DMS153 (cell line): ENCODE data around the gene SLC39A11.
A peak's percentile ranks its signal among the peaks of the same experiment; 100 is the strongest.
"Not testable (repeated sequence)": the region's sequence is repeated elsewhere in the genome, so short reads cannot be mapped to it uniquely, and the experiment has no call there.

Experiments used
- DNase-seq: peaks from one replicate; lab custom pipeline; 2025; lab: John Stamatoyannopoulos, UW

The SLC39A11 gene

DNA sequence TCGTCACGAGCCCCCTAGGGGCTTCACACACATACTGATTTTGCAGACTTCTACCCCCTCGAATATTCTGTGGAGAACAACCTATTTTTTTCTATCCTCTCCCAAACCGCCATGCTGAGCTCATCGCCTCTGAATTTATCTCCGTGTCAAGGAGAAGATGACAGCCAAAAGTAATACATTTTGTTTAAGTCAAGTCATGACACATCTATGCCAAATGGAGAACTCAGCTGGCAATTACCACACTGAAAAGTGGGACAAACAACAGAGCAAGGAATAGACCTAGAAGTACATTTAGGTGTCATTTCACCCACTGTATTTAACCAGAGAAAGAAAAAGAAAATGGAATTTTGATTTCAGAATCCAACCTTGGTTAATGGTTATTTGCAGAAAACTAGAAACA is 260.2 kb downstream of the SLC39A11 start:
- no peak for DNase-seq

DNA sequence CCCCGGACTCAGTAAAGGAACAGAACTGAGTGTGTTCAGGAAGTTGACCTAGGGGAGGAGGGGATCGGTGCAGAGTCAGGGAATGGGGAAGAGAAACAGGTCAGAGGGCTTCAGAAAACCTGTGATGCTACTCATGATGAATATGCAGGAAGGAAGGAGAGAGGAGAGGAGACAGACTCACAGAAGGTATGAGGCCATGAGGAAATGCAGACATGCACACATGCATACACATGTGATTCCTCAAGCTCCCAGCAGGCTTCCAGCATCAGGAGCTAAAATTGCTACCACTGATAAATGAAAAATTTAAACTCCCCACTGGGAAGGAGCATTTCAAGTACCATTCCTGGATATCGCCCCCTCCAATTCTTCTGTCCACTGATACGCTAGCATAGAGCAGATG is 262.6 kb downstream of the SLC39A11 start:
- no peak for DNase-seq

DNA sequence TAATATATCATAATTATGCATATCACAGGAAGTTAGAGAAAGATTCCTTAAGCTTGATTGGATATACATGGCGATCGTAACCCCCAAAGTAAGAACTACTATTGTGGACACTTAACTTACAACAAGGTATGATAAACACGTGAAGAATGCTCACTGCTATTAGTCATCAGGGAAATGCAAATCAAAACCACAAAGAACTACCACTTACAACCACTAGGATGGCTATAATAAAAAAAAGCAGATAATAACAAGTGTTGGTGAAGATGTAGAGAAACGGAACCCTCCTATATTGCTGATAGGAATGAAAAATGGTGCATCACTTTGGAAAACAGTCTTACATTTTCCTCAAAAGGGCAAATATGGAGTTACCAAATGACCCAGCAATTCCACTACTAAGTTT is 265.9 kb downstream of the SLC39A11 start:
- no peak for DNase-seq

DNA sequence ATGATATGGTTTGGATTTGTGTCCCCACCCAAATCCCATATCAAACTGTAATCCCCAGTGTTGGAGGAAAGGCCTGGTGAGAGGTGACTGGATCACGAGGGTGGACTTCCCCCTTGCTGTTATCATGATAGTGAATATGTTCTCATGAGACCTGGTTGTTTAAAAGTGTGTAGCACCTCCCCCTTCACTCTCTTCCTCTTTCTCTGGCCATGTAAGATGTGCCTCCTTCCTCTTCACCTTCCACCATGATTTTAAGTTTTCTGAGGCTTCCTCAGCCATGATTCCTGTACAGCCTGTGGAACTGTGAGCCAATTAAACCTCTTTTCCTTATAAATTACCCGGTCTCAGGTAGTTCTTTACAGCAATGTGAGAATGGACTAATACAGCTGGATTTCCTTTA is 266.4 kb downstream of the SLC39A11 start:
- DNase-seq, result not testable (repeated sequence)

DNA sequence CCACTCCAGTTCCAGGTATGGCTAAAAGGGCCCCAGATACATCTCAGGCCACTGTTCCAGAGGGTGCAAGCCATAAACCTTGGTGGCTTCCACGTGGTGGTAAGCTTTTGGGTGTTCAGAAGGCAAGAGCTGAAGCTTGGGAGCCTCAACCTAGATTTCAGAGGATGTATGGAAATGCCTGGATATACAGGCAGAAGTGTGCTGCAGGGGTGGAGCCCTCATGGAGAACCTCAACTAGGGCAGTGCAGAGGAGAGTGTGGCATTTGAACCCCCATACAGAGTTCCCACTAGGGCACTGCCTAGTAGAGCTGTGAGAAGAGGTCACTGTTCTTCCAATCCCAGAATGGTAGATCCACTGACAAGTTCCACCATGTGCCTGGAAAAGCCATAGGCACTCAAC is 267.3 kb downstream of the SLC39A11 start:
- no peak for DNase-seq

DNA sequence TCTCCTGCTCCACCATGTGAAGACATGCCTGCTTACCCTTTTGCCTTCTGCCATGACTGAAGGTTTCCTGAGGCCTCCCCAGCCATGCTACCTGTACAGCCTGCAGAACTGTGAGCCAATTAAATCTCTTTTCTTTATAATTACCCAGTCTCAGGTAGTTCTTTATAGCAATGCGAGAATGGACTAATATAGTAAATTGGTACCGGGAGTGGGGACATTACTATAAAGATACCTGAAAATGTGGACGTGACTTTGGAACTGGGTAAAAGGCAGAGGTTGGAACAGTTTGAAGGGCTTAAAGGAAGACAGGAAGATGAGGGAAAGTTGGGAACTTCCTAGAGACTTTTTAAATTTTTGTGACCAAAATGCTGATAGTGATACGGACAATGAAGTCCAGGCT is 268.2 kb downstream of the SLC39A11 start:
- not testable (repeated sequence) for DNase-seq

DNA sequence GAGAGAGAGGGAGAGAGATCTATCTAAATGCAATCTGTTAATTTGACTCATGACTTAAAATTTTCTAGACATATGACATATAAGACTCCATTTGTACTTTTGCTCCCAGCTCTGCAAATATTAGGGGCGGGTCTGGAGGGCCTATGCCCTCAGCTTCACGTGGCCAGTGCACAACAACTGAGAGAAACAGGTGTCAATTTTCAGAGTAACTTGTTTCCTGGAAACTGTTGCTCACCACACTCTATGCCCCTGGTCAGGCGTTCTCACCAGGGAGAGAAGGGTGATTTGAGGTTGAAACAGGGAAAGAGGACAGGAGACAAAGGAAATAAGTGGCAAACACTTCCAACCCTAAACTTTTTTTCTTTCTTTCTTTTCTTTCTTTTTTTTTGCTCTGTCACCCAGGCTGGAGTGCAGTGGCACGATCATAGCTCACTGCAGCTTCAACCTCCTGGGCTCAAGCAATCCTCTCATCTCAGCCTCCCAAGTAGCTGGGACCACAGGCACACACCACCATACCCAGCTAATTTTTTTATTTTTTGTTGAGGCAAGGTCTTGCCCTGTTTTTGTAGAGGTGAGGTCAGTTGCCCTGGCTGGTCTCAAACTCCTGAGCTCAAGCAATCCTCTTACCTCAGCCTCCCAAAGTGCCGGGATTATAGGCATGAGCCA is 270.0 kb downstream of the SLC39A11 start:
- DNase-seq, result peak; percentile 69

DNA sequence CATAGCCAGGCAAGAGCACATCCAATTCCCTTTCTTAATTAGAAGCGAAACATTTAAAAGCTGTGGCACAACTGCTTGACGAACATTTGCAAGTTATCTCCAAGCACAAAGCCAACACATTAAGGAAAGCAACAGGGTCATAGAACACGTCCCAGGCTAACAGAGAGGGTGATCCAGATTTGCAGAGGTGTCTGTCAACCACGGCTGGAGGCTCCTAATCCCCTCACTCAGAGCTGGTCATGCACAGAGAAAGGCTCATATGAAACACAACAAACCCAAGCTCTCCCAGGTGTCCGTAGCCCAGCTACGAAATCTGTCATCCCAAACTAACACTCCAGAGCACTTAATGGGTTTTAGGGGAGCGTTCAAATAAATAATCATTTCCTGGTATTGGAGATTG is 276.1 kb downstream of the SLC39A11 start:
- no peak for DNase-seq

DNA sequence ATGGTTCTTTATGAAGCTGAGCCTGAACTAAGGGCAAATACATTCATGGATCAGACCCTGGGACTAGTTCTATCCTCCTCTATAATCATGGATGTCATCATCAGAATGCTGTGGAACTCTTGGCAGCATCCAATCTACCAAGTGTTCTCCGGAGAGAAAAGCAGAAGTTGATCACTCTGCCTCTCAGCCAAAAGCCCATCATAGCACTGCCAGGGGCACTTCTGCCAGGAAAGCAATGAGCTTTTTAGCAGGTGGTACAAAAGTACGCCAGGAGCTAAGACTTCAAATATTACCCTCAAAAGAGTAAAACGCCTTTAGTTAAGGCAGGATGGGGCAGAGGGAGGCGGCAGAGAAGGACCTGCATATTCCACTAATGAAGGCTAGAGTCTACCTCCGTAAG is 279.0 kb downstream of the SLC39A11 start:
- no peak for DNase-seq

DNA sequence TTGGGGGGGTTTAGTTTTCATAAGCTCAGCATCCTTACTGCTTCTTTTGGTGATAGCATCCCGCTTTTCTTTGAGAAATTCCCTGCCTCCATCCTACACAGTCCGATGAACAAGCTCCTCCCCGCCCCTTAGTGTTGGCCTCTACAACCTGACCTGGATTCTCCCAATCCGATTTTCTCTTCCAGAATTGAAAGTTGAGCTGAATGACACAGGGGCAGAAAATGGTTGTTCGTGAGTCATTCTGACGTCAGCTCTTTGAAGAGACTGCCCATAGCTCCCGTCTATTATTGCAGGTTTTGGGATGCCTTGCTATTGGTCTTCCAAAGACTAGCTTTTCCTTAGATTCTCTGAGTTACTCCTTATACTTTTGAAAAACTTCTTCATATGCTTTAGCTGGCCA is 279.7 kb downstream of the SLC39A11 start:
- DNase-seq, result no peak

DNA sequence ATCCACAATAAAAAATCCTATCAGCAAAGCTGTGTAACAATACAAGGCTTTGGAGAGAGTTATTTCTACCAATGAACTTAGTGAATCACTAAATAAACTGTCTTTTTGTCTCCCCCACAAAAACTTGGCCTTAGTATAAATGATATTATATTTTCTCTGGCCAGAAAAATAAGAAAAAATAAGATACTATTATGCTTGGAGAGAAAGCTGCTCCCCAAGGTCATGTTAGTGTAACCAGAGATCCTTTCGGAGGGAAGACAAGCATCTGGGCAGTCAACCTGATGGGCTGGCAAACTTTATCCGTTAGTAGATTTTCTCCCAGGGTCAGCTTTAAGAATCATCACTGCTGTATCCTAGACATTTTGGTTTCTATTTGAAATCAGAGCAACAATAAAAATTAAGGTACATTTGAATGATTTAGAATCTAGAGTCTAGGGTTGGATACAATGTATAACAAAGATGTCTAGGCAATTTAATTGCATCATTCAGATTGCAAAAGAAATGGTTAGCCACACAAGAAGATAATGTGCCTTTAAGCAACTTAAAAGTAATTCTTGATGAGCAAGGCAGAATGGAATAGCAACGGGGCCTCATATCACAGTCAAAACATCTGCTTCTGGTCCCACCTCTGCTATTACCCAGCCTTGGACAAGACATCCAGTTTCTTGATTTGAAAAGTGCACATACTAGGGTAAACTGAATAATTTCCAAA is 280.4 kb downstream of the SLC39A11 start:
- no peak for DNase-seq

DNA sequence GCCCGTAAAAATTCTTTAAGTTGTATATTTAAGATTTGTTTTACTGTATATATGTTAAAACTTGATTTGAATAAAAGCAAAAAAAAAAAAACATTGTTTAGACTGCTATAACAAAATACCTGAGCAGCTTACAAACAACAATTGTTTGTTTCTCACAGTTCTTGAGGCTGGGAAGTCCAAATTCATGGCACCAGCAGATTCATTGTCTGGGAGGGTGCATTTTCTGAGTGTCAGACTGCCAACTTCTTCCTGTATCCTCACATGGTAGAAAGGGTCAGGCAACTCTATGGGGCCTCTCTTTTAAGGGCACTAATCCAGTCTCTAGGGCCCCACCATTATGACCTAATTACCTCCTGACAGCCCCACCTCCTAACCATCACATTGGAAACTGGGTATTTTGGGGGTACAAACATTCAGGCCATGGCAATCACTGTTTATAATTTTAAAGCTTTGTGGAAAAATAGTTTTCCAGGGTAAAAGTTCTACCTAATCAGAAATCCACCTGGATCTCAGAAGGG is 281.4 kb downstream of the SLC39A11 start:
- DNase-seq, result no peak

DNA sequence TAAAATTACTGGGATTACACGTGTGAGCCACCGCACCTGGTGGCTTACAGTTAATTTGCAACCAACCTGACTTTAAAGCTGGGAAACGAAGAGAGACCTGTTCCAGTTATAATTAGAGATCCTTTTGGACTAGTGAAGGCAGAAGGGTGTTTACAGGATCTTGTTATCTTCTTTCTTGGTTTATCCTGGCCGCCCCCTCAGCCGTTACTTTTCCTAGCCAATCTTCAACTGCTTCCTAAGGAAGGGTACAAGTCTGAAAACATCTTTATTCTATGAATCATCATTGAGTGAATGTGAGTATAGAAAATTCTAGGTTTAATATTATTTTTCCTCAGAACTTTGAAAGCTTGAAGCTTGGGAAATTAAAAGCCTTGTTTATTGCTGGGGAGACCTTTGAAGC is 286.5 kb downstream of the SLC39A11 start:
- no peak for DNase-seq

DNA sequence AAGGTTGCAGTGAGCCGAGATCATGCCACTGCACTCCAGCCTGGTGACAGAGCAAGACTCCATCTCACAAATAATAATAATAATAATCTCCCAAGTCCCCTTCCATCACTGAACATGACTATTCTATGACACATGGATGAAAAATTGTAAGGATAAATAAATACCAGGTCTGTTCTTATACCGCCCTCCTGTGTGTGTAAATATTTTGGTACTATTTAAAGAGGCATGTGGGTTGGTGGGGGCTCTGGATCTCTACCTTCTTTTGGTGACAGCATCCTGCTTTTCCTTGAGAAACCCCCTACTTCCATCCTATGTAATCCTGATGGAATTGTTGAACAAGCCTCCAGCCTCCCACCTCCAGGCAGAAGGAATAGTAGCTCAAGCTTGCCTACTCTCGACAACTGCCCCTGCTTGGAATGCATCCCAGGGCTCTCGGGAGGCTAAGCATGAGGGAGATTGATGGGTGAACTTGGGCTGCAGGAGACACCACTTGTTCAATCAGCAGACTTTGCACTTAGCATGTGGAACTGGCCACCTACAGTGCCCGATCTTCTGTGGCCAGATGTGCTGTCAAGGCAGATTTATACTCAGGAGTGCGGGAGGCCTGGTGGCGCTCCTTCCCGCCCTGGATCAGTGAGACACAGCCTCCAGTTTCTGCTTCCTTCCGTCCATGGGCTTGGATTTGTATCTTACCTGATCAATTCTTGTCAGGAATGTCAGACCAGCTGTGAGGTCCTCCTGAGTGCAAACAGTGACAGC is 287.4 kb downstream of the SLC39A11 start:
- no peak for DNase-seq

DNA sequence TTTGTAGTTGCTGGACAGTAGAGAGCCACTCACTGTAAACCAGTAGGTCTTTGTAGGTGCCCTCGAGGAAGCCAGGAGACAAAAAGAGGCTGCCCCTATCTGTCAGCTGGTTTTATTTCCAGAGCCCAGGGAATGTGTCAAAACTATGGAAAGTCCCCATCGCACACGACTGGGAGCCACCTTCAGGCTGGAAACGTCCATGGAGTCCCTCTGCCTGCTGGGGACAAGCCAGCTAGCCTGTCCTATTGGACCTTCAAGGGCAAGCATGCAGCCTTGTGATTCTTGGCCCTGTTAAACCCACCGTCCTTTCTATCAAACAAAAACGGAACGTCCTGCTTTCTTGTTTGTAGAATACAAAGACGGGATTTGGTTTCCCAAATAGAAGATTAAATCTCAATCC is 289.8 kb downstream of the SLC39A11 start:
- no peak for DNase-seq

DNA sequence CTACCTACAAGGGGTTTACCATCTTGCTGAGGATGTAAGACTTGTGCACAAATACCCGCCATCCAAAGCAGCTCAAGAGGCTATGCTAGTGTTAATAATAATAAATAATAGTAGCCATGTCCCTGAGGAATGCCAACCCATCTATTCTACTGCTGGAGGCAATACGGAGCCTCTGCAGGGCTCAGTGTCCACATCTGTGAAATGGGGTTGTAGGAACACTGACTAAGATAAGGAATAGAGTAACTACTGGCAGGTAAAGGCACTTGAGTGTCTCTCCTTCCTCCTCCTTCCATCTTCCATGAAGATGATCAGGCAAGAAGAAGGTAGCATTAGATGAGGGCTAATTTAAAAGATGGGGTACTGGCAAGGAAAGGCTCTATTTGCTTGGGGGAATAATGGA is 295.3 kb downstream of the SLC39A11 start:
- no peak for DNase-seq

DNA sequence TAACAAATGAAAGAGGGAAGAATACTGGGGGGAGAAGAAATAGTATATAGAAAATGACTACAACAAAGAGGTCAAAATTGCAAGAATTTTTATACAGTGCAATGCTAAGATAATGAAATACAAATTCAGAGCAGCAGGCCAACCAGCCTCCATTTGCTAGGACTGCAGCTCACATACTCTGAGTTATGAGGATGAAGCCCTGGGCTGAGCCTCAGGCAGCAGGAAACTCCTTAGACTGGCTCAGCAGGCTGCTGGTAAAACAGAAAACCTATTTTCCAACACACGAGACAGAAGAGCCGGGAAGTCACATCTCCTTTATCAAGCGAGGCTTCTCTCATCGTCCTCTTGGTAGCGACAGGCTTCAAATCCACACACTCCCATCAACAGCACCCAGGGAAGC is 296.5 kb downstream of the SLC39A11 start:
- no peak for DNase-seq

DNA sequence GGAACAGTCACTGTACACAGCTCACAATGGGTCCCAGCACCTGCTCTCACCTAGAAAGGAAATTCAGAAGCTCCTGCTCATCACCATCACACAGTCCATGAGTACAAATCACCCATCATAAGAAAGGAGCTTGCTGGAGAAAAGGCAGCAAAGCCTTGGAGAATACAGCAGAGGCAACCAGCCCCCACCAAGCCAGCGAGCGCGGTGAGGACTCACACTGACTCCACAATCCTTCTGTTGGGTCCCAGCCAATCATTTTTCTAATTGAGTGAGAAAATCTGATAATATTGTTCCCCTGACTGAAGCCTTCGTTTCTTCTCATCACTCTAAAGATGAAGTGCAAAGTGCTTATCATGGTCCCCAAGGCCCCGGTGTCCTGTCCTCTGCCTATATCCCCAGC is 298.3 kb downstream of the SLC39A11 start:
- DNase-seq, result no peak

DNA sequence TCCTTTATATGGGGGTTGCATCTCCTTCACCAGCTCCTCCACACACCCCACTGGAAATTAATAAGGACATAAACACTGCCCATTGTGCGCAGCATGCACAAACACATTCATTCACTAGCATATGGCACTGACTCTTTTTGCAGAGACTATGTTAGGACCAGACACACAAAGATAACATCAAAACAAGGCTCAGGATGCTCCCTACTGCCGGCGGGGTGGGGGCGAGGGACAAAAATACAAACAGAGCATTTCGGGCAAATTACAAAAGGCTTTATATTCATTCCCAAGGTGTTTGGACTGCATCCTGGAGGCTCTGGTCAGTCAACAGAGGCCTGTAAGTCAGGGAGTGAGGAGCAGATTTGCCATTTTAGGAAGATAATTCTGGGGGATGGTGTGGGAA is 299.7 kb downstream of the SLC39A11 start:
- DNase-seq, result no peak

DNA sequence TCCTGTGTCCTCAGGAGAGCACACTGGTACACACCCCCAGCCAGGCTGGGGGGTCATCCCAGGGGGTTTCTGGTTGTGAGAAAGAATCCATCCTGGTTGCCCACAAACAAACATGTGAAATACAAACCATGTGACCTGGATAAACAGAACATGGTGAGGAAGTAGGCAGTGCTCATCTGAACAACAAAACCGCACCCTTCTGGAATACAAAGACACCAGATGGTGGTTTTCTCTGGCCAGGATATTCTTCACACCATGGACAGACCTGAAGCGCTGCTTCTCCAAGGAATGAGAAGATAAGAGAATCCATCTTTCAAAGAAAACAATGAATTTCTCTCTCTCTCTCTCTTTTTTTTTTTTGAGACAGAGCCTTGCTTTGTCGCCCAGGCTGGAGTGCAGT is 302.3 kb downstream of the SLC39A11 start:
- peak; percentile 73 for DNase-seq

DNA sequence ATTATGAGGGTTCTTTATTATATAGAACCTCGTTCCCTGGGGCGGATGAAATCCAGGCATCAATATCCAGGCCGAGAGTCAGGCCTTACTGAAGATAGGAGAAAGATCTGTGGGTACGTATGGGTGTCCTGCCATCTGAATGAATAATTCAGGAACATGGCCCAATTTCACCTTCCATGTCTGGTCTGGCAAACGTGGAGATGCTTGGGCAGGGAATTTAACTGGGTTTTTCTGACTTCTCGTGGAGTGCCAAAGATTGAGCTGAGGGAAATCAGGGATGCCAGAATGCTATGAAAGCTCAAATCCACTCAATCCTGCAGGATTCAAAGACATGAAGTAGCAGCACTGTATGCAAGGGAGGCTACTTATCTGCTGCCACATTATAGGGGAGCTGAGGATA is 302.8 kb downstream of the SLC39A11 start:
- DNase-seq, result peak; percentile 42

DNA sequence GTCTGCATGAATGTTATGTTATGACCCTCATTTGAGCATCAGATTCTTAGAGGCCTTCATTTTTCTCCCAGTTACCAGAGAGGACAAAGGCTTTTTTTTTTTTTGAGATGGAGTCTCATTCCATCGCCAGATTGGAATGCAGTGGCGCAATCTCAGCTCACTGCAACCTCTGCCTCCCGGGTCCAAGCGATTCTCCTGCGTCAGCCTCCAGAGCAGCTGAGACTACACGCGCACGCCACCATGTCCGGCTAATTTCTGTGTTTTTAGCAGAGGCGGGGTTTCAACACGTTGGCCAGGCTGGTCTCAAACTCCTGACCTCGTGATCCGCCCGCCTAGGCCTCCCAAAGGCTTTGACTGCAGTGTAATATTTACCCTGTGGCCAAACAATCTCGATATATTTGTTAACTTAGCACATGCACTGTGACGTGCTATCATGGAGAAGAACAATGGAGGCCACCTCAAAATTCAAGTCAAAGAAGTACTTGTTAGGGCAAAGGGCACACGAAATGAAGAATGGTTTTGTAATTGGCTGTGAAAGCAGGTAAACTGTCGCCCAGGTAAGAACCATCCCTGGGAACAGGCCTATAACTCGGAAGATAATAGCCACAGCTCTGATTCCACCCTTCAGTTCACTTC is 303.4 kb downstream of the SLC39A11 start:
- DNase-seq, result peak; percentile 88

DNA sequence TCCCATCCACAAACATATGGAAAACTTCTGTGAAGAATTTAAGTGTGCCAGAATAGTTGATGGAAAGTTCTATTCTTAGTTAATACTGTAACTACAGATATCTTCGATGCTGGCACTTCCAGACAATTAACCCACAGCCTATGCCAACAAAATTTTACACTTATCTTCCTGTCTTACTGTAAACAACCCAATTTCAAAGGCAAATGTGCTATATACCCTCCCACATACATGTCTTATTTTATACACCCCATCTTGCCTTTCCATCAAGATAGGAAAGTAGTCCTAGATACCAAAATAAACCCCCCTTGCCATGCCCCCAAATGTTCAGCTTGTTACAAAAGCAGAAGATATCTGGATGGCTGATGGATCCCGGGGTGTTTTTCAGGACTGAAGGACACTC is 306.3 kb downstream of the SLC39A11 start:
- no peak for DNase-seq
